RPMI8226 (cell line): ENCODE results near the gene SUGP1.

Experiments used
- DNase-seq: peaks from one replicate; pipeline ENCODE4 v3.0.0-alpha.2; 2015

Gene SUGP1

DNA sequence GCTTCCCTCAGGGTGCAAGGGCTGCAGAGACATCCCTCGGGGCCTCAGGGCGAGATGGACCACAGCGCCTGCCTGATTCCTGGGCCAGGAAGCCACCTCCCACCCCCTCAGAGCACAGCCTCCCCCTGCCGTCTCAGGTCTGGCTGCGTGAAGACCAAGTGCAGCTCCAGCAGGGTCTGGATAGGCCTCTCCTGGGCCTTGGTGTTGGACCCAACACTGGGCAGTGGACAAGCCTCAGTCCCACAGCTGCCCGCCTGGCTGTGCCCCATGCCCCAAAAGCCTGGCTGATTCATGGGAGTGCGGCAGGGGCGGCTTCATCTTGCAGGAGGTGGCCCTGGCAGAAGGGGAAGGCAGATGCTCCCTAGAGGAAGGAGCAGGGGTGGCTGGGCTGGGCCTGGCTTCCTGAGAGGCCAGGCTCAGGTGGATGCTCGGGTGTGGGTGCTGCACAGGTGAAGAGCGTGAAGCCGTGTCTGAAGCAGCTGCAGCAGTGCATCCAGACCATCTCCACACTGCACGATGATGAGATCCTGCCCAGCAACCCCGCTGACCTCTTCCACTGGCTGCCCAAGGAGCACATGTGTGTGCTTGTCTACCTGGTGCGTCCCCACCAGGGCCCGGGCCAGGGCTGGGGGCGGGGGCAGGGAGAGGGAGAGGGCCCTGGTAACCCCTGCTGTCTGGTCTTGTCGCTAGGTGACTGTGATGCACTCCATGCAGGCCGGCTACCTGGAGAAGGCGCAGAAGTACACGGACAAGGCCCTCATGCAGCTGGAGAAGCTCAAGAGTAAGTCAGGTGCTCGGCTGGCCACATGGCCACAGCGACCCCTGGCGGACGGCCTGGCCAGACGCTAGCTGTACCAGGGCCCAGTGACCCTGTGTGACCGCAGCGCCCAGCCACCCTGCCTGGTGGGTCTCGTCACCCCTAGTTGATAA is 22.0 kb upstream of the SUGP1 start:
- peak; percentile 77 for DNase-seq

DNA sequence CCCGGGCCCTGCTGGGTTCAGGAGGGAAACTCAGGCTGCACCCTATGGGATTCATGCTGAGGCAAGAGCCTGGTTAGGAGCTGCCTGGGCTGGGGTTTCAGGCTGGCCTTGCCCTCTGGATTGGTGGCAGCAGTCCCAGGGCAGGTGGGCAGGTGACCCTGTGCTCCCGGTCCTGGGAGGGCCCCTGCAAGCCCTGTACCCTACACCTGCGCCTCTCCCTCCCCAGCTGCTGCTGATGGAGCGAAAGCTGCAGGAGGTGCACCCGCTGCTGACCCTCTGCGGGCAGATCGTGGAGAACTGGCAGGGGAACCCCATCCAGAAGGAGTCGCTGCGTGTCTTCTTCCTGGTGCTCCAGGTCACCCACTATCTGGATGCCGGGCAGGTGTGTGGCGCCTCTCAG is 20.7 kb upstream of the SUGP1 start:
- no peak for DNase-seq

DNA sequence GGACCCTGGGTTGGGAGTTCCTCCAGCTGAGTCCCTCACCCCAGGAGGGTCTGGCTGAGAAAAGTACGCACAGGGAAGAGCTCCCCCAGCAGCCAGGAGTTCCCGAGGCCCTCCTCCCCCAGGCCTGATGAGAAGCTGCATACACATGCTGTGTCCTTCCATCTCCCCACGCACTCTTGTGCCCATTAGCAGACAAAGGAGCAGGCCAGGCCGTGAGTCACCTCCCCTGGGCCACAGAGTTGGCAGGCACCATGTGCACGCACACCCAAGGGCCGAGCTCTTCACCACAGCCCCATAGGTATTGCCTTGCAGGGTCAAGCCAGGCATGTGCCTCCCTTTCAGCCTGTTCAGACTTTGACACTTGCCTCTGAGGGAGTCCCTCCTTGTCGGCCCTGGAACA is 17.8 kb upstream of the SUGP1 start:
- DNase-seq = no peak

DNA sequence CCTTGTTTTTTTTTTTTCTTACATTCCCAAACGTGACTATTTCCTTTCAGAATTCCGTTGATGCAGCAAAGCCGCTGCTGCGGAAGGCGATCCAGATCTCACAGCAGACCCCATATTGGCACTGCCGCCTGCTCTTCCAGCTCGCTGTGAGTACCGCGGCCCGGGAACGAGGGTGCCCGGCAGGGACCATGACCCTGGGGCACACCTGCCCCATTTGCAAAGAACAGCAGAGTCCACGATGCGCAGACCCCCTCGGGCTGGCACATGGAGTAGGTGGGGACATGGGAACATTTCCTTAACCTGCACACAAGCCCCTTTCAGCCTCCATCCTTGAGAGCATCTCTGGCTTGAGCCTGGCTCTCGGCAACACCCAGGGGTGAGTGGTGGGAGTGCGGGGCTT is 16.8 kb upstream of the SUGP1 start:
- DNase-seq = no peak

DNA sequence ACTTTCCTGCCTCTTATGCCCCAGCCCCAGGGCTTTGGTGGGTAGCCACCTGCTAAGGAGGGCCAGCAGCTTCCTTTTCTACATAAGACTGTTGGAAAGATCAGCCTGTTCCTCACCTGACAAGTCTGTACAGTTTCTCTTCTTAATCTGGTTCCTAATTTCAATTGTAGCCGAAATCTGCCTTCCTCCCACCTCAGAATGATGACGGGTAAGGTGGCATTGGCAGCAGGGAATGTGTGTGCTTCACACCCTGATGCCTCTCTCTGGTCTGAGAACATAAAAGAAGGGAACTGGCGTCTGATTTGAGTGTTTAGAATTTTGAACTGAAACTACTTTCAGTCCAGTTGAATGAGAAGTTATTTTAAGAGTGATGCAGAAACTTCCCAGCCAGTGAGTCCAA is 16.3 kb upstream of the SUGP1 start:
- no peak for DNase-seq

DNA sequence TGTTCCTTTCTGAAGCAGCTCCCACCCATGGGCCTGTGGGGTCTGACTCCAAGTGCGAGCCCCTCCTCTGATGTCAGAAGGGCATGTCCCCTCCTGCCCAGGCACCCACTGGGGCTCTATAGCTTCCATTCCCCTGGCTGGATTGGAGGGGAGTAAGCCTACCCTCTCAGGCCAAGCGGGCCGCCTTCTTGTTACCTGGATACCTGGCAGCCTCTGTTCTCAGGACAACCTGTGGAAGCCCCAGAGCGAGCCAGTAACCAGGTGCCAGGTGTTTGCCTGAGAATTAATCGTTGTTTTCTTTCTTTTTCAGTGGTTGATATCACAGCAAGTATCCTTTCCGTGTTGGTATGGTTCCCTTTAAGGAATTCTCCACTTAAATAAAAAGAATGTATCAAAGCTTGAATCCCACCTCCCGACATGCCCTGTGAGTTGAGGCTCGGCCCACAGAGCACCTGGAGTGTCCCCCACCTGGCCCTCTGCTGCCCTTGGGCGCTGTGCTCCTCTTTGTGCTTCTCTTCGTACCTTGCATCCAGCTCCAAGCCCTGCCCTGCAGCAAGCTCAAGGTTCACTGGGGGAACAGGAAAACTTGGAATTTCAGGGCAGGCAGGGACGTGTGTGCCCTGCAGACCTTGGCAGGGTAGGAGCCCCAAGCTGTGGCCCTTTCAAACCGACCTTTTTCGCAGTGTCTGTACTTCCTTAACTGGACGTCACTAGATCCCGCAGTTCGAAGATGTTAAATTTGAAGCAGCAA is 15.3 kb upstream of the SUGP1 start:
- no peak for DNase-seq

DNA sequence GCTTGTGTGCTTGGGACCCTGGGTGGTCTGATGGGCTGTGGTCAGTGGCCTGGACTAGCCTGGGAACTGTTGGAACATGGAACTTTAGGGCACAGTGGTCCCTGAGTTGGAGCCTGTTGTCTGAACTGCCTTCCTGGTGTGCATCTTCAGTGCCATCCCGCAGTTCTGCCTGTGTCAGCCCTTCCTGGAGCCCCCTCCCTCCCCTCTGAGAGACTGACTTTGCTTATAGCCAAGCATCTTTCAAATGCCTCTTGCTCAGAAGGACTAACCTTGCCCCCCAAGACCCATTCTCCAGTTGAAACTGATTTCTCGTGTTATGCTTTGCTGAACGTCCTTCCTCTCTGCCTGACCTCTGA is 14.7 kb upstream of the SUGP1 start:
- DNase-seq = no peak

DNA sequence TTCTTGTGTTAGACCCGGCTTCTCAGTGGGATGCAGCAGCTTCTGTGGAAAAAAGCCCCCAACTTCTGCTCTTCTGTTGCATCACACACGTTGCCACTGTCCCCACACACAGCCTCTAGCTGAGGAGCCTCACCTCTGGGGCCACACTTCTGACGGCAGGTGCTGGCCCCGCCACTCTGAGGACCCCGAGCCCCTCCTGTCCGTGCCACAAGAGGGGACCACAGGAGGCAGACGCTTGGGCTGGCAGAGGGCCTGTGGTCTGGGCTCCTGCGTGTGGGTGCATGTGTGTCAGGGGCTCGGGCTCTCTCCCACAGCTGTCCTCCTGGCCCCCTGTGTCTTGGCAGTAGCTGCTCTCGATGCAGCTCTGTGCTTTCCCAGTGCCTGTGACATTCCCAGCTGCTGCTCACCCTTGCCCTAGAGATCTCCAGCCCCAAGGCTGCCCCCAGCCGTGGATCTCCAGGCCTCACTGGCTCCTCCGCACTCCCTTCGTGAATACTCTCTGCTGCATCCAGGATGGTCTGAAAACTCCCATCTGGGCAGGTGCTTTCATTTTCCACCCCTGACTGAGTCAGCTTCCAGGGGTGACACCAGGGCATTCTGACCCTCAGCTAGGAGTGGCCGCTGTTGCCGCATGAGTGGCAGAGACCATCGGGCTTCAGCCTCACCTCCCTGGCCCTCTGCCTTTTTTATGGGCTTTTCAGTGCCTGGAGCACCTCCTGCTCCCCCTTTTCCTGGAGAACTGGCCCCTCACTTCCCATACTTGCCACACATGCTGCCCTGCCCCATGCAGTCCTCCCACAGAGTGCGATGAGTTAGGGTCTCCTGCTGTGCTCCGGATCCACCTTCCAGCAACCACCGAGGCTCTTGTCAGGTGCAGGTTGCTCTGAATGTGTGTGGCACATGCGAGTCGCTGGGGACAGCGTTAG is 14.0 kb upstream of the SUGP1 start:
- DNase-seq = no peak

DNA sequence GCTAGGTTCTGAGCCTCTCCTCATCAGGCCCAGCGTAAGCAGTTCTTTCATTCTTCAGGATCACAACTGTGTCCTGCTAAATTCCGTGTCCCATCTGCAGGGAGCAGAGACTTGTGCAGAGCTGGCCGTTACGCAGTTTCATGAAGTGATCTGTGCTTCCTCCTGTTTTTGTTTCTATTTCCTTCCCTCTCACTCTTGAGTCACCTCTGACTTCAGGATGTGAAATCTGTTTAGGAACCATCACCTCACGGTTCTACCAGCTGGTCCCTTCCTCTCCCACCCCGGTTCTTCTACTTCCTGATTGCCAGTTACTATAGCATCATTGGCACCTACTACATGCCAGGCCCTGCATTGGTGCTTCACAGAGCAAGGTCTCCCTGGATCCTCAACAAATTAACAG is 8.8 kb upstream of the SUGP1 start:
- no peak for DNase-seq

DNA sequence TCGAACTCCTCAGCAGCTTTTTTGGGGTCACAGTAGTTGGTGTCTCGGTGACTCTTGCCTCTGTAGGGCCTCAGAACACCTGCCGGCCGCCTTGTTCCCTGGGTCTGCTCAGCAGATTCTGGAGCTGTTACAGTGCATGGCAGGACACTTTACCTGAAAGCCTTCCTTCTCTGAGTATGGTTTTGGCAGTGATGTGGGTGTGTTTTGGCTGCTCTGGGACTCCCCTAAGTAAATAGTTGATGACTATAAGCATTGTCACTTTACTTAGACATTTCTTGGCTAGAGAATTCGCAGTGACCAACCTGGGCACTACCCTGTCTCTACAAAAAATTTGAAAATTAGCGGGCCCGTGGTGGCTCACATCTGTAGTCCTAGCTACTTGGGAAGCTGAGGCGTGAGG is 7.4 kb upstream of the SUGP1 start:
- no peak for DNase-seq

DNA sequence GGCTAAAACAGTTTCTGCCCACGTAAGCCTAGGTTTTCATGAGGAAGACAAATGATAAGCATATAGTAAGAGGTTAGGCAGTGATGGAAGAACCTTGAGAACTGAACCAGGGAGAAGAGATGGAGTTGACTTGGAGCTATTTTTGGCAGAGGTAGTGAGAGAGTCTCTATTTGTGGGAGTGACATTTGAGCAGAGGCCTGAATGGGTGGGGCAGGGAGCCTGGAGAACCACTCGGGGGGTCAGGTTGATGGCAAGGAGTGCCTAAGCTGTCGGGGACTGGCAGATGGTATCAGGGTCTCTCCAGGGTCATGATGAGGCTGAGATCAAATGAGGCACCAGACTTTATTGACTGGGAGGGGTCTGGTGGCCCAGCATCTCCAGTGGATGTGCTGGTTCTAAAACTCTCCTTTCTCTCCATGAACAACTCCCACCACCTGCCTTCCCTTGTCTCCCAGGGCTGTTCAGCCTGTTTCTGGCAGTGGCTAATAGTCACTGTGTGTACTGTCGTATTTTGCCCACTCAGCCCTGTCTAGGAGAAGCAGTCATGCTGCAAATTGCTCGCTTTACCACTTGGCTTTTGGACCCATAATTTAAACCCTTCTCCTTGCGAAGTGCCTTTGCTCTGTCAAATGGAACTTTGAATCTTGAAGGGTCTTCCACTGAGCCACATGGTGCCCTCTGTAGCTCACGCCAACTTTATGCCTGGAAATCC is 3.9 kb upstream of the SUGP1 start:
- DNase-seq = no peak

DNA sequence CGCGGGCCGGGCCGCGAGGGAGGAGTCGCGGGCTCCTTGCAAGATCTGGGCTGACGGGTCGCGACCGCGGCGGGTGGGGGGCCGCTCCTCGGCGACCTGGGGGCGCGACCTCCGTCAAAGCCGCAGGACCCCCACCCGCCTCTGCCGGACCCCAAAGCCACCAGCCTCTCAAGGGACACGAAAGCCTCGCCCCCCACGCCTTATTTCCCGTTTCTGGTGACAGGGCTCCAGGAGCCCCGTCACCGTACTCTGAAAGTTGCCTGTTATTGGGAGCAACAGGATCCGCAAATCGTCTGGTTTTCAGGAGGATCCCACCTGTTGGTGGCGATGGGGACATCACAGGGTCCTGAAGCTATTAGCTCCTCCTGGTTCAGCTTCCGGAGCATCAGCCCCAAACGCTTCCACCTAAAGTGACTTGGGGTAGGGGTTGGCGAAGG is 850 bp upstream of the SUGP1 start:
- DNase-seq = peak; percentile 24

DNA sequence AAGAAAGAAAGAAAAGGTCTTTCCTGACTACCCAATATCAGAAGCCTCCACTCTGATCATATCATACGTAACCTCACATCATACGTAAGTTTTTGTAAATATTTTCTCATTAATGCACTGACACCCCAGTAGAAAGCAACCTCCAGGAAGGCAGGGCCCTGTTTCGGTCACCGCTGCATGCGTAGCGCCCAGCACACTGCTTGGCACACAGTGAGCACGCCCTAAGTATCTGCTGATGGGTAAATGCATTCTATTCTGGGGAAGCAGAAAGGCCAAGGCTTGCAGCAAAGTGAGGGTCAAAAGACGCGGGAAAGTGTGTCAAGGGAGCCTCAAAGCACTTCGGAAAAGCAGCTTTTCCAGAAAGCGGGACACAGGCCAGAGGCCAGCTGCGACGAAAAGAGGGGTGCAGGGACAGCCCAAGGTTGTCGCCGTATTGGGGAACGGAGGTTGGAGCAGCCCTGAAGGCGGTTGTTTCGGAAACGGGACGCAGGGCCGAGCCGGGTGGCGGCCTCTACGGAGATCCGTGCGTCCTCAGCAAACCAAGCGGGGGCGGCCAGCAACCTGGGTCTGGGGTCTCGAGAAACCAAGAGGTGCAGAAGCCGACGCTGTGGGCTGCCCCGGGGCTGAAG is 463 bp downstream of the SUGP1 start:
- peak; percentile 6 for DNase-seq

DNA sequence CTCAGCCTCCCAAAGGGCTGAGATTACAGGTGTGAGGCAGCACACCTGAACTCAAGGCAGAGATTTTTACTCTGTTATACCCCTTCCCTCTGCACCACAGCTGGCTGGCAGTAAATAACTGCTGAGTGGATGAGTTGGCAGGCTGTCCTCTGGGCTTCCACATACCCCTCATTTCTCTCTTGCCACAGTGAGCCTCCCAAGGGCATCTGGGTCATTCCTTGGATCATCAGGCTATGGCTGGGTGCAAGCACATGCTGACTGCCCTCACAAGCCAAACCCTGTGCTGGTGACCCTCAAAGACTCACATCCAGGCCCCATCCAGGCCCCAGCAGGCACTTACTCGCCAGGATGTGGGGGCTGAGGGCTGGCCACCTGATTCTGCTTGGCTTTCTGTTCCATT is 4.2 kb downstream of the SUGP1 start:
- DNase-seq = no peak

DNA sequence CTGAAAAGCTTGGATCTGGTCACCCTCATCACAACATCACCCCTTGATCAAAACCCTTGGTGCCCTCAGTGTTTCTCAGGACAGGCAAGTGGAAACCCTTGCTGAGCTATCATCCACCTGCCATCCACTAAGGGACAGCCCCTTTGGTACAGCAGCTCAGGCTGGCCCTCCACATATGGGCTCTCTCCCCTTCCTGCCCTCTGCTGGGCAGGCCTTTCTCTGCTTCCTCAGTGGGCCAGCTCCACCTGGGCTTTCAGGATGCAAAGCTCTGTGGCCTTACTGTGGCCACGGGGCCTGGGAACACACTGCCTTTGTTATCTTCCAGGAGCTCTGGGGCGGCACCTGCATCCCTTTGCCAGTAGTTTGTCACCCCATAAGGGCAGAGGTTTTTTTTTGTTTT is 4.9 kb downstream of the SUGP1 start:
- no peak for DNase-seq

DNA sequence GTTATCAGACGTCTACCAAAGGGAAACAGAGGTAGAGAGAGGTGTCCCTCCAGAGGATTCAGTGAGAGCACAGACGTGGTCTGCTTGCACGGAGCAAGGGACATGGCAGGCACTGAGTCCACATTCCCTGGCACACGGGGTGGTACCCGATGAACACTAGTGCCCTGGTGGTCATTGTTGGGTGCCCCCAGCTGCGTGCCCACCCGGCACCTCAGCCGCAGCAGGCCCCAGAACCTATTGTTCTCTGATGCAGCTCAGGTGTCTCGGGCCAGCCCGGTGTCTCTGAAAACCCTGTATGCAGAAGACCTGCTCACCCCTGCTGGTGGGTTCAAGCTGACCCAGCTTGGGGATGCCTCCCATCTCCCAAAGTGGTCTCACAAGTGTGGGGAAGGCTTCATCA is 11.9 kb downstream of the SUGP1 start:
- no peak for DNase-seq

DNA sequence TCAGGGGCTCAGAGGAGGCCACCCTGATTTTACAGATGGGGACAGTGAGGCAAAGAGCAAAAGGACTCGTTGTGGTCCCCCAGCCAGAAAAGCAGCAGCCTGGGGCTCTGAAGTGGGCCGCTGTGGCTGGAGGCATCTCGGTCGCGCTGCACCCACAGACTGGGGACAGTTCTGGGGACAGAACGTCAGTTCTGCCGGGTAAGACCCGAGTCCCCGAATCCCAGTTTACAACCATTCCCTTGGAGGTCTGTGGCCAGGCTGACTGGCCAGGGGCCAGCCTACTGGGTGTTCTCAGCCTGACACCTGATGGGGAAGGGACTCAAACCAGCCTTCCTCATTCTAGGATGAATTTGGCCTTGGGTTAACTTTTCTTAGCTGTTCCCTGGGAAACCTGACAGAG is 14.1 kb downstream of the SUGP1 start:
- no peak for DNase-seq

DNA sequence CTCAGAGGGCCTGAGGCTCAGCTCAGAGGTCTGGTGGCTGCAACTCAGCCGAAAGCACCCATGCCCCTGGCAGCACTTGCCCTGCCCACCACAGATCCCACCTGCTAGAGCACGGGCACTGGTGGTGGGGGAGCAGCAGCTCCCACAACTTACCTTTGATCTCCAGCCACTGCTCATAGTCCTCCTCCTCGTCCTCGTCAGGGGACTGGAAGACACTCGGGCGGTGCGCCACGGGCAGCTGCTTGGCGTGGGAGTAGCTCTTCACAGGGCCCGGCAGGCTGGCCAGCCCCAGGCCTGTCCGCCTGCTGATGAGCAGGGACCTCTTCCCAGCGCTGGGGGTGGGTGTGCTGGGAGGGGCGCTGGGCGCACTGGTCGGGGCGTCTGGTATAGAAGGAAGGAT is 14.6 kb downstream of the SUGP1 start:
- DNase-seq = no peak

DNA sequence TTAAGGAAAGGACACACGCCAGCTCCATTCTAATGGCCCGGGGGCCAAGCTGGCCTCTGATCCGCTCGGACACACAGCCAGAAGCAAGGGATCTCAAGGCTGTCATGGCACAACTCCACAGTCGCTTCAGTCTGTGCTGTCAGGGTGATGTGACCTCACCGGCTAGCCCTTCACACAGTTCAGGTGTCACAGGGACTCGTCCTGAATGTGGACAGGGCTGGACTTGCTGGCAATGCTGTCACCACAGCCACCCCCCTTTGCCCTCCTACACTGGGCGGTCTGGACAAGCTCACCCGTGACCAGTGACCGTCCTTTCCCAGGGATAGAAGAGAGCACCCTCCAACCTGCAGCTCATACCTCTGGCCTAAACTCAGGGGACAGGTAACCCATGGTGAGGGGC is 15.2 kb downstream of the SUGP1 start:
- no peak for DNase-seq

DNA sequence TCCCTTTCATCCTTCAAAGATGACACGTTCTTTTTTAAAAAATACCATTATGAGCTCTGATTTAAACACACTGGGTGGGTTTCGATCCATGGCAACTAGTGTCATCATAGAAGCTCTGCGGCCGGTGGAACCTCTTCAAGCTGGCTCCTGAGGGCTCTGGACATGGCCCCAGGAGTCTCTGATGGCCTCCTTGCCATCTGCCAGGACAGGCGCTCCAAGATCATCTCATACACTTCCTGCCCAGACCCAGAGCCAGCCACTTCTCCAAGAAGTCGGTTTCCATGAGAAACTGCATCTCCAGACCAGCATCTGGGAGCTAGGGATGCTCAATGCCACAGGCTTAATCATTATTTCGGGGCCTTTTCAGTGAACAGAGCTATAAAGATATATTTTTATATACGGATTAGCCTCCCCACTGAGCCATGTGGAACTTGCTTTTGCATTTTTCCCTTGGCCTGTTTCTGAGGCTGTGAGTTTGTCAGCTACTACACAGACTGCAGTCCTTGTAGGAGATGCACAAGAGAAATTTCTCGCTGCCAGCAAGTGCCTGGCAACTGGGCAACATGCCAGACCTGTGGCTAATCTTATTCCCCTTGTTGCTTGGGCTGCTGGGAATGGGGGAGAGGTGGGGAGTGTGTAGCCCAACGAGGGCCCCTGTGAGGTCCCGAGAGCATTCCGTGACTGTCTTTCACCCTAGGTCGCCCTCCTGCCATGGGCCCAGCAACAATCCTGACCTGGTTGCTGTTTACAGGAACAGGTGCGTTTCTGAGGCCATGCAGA is 15.9 kb downstream of the SUGP1 start:
- no peak for DNase-seq

DNA sequence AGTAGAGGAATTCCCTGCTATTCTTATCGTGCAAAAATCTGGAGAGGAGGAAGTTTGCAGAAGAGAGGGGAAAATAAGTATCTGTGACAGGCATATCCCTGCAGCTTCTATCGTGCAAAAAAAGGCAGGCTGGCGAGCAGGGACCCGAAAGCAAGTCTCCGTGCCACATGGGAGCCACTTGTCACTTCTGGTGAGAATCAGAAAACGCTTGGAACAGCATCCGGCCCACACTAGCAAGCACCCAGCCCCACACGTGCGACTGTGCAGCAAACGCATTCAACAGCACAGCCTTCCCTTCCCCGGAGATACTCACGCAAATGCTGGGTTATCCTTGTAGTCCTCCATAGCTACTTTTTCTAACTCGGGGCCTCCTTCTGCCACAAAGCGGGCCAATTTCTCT is 16.9 kb downstream of the SUGP1 start:
- DNase-seq = no peak
